HEK293T (cell line): ENCODE measurements around the gene ADTRP.

Experiments used
- CTCF ChIA-PET: fragments of 350-600 bp; formaldehyde crosslinking; extraction: SDS; loops from one replicate; lab custom pipeline; 2021; ENCODE audit warnings: antibody characterized with exemption, inconsistent platforms; lab: Yijun Ruan, JAX
- POLR2A ChIA-PET: fragments of 350-600 bp; formaldehyde crosslinking; extraction: SDS; loops from one replicate; lab custom pipeline; 2020; ENCODE audit warnings: antibody characterized with exemption, inconsistent platforms; lab: Yijun Ruan, JAX
- DNase-seq: peaks from one replicate; pipeline ENCODE4 v3.0.0; 2012; ENCODE audit warnings: mixed read lengths; ENCODE audit errors: extremely low spot score
- ARNT ChIP-seq: fragments of 450-650 bp; IDR thresholded peaks from 2 replicates; pipeline ENCODE4 v1.6.1; 2017; ENCODE audit warnings: mild to moderate bottlenecking
- BHLHE40 ChIP-seq: fragments of 450-650 bp; IDR thresholded peaks from 2 replicates; pipeline ENCODE4 v1.6.1; 2016; ENCODE audit warnings: mild to moderate bottlenecking, moderate library complexity, borderline replicate concordance
- CTBP1 ChIP-seq: fragments of 450-650 bp; IDR thresholded peaks from 2 replicates; pipeline ENCODE4 v1.6.1; 2016; ENCODE audit warnings: borderline replicate concordance
- ELF4 ChIP-seq: fragments of 450-650 bp; IDR thresholded peaks from 2 replicates; pipeline ENCODE4 v1.6.1; 2017; ENCODE audit warnings: antibody characterized with exemption
- FOXA1 ChIP-seq: fragments of 450-650 bp; IDR thresholded peaks from 2 replicates; pipeline ENCODE4 v1.6.1; 2016; ENCODE audit warnings: mild to moderate bottlenecking
- FOXK2 ChIP-seq: fragments of 450-650 bp; IDR thresholded peaks from 2 replicates; pipeline ENCODE4 v1.6.1; 2016; ENCODE audit warnings: mild to moderate bottlenecking
- FOXM1 ChIP-seq: fragments of 450-650 bp; IDR thresholded peaks from 2 replicates; pipeline ENCODE4 v1.6.1; 2017; ENCODE audit warnings: mild to moderate bottlenecking, borderline replicate concordance
- HDGF ChIP-seq: fragments of 450-650 bp; IDR thresholded peaks from 2 replicates; pipeline ENCODE4 v1.6.1; 2017; ENCODE audit warnings: antibody characterized with exemption, borderline replicate concordance
- L3MBTL2 ChIP-seq: fragments of 450-650 bp; conservative IDR thresholded peaks from 2 replicates; pipeline ENCODE4 v1.6.1; 2016; ENCODE audit warnings: mild to moderate bottlenecking
- LEF1 ChIP-seq: fragments of 450-650 bp; IDR thresholded peaks from 2 replicates; pipeline ENCODE4 v1.6.1; 2017; ENCODE audit warnings: mild to moderate bottlenecking, borderline replicate concordance
- NFRKB ChIP-seq: fragments of 450-650 bp; IDR thresholded peaks from 2 replicates; pipeline ENCODE4 v1.6.1; 2016; ENCODE audit warnings: mild to moderate bottlenecking, moderate library complexity
- PKNOX1 ChIP-seq: fragments of 450-650 bp; IDR thresholded peaks from 2 replicates; pipeline ENCODE4 v1.6.1; 2016
- SP1 ChIP-seq: fragments of 450-650 bp; IDR thresholded peaks from 2 replicates; pipeline ENCODE4 v1.6.1; 2017
- SUZ12 ChIP-seq: fragments of 450-650 bp; IDR thresholded peaks from 2 replicates; pipeline ENCODE4 v1.6.1; 2016; ENCODE audit warnings: mild to moderate bottlenecking
- TARDBP ChIP-seq: fragments of 450-650 bp; IDR thresholded peaks from 2 replicates; pipeline ENCODE4 v1.6.1; 2016
- ZNF384 ChIP-seq: fragments of 450-650 bp; IDR thresholded peaks from 2 replicates; pipeline ENCODE4 v1.6.1; 2016

Gene ADTRP

DNA sequence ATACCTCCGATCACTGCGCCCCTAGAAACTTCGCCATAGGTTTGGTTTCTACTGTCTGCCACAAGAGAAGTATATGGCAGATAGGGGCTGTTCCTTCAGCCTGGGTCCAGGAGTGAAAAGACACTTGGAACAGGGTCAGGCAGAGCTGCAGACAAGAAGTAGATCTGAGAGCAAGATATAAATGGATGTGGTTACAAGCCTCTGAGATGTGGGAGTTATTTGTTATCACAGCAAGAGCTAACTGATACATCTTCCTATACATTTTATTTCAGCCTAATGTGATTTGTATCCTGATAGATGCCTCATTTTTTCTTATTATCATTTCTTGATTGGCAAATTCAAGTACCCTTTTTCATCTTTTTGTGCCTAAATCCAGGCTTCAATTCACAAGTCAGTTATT, 40.9 kb upstream of the ADTRP start:
- ChIA-PET CTCF (no interaction called here), POLR2A (no interaction called here)
- TF ChIP-seq BHLHE40 = no peak
- no peak for TF ChIP-seq L3MBTL2
- no peak for TF ChIP-seq FOXA1
- TF ChIP-seq ZNF384 = no peak
- TF ChIP-seq SP1 = no peak
- no peak for TF ChIP-seq PKNOX1
- TF ChIP-seq NFRKB = no peak
- TF ChIP-seq HDGF = no peak
- no peak for TF ChIP-seq SUZ12
- TF ChIP-seq ELF4 = no peak
- TF ChIP-seq FOXK2 = no peak
- TF ChIP-seq FOXM1 = no peak
- TF ChIP-seq CTBP1 = no peak
- no peak for TF ChIP-seq ARNT
- no peak for TF ChIP-seq TARDBP
- TF ChIP-seq LEF1 = no peak
- no peak for DNase-seq

GRCh38 chr6:11815231-11815630, 36.6 kb upstream of the ADTRP start:
- CTCF ChIA-PET = no interaction called here
- no peak for DNase-seq
- no peak for TF ChIP-seq LEF1
- no peak for TF ChIP-seq FOXK2
- no peak for TF ChIP-seq SP1
- TF ChIP-seq TARDBP = no peak
- no peak for TF ChIP-seq HDGF
- TF ChIP-seq ZNF384 = no peak
- TF ChIP-seq NFRKB = no peak
- TF ChIP-seq ELF4 = no peak
- TF ChIP-seq FOXM1 = no peak
- TF ChIP-seq PKNOX1 = no peak
- no peak for TF ChIP-seq FOXA1
- TF ChIP-seq L3MBTL2 = no peak
- TF ChIP-seq SUZ12 = no peak
- TF ChIP-seq CTBP1 = no peak
- POLR2A ChIA-PET = no interaction called here

DNA sequence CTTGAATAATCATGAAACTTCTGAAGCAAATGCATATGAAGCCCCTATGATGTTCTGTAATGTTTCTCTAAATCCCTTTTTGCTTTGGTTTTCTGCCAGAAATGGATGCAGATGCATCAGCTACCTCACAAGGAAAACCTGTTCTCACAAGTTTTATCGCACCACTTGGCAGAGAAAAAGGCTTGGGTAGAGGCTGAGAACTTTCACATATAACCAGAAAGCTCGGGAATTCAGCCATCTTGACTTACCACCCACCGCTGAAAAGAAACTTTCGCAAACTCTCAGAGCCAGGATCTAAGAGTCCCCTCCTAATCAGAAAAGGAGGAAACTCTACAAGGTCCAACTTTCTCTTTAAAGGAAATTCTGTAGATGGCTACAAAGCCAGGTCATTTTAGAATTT, 36.2 kb upstream of the ADTRP start:
- no peak for DNase-seq
- no peak for TF ChIP-seq CTBP1
- TF ChIP-seq TARDBP = no peak
- no peak for TF ChIP-seq BHLHE40
- no peak for TF ChIP-seq ELF4
- TF ChIP-seq ARNT = no peak
- no peak for TF ChIP-seq LEF1
- no peak for TF ChIP-seq SUZ12
- ChIA-PET CTCF (interaction anchor here (0.6 kb wide), 1 partner anchor 276 kb away, joined by 4 read pairs; no protein-coding TSS in a partner anchor), POLR2A (no interaction called here)

GRCh38 chr6:11814106-11814505, 35.5 kb upstream of the ADTRP start:
- POLR2A ChIA-PET = no interaction called here
- CTCF ChIA-PET = interaction anchor here (0.6 kb wide), 1 partner anchor 203 kb away, joined by 3 read pairs; no protein-coding TSS in a partner anchor
- no peak for DNase-seq
- TF ChIP-seq ZNF384 (no peak), BHLHE40 (no peak), ELF4 (no peak), TARDBP (no peak), CTBP1 (no peak), PKNOX1 (no peak), NFRKB (no peak), FOXA1 (no peak), FOXK2 (no peak), L3MBTL2 (no peak), SUZ12 (no peak), ARNT (no peak), FOXM1 (no peak), LEF1 (no peak), SP1 (no peak), HDGF (no peak)

DNA sequence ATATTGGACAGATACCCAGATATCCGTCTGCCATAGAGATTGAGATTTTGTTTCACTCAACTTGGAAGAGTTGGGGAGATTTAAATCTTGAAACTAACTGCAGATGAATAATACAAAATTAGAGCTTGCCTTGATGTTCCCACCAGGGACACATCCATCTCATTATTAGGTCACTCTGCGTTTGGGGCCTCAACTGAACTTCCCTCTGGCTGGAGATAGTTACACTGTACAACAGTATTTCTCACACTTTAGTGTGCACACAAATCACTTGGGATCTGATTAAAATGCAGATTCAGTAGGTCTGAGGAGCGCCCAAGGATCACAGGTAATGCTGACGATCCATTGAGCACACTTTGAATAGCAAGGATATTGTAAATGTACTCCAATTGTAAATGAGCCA, 35.0 kb upstream of the ADTRP start:
- DNase-seq = no peak
- POLR2A ChIA-PET = no interaction called here
- TF ChIP-seq ZNF384 = no peak
- no peak for TF ChIP-seq PKNOX1
- TF ChIP-seq FOXM1 = no peak
- TF ChIP-seq ELF4 = no peak
- no peak for TF ChIP-seq CTBP1
- TF ChIP-seq LEF1 = no peak
- TF ChIP-seq HDGF = no peak
- CTCF ChIA-PET = interaction anchor here (0.6 kb wide), 1 partner anchor 203 kb away, joined by 3 read pairs; no protein-coding TSS in a partner anchor

DNA sequence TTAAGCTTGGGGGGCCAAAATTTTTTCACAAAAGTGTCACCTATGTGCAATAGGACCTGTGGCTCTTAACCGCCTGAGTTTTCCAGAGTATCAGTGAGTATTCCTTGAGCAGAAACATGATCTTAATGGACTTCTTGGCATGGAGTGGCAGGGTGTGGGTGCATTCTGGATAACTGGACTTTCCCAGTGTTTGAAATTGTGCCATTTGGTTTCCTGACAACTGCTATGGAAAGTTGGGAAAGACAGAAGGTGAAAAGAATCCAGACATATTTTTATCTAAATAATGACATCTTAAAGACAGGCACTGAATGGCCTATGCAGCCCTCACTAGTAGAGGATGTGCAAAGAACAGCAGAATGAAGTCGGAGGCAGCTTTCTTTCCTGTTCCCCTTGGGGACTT, 34.3 kb upstream of the ADTRP start:
- CTCF ChIA-PET = no interaction called here
- POLR2A ChIA-PET = no interaction called here
- DNase-seq = no peak
- no peak for TF ChIP-seq ZNF384
- TF ChIP-seq L3MBTL2 = no peak
- TF ChIP-seq NFRKB = no peak
- no peak for TF ChIP-seq FOXA1
- no peak for TF ChIP-seq ELF4
- no peak for TF ChIP-seq CTBP1
- no peak for TF ChIP-seq PKNOX1
- no peak for TF ChIP-seq HDGF
- TF ChIP-seq TARDBP = no peak
- TF ChIP-seq ARNT = no peak
- TF ChIP-seq FOXM1 = no peak
- no peak for TF ChIP-seq BHLHE40
- no peak for TF ChIP-seq SUZ12
- TF ChIP-seq SP1 = no peak
- no peak for TF ChIP-seq LEF1
- TF ChIP-seq FOXK2 = no peak
